ENCODE results near the gene FHDC1. TPM values are rescaled to one million over a fixed set of nuclear protein-coding genes. Genes with fewer than 3 reads are reported as not detected.

FHDC1 gene
- total RNA-seq, 1 experiment from 2014 or later = 0.21 TPM

DNA sequence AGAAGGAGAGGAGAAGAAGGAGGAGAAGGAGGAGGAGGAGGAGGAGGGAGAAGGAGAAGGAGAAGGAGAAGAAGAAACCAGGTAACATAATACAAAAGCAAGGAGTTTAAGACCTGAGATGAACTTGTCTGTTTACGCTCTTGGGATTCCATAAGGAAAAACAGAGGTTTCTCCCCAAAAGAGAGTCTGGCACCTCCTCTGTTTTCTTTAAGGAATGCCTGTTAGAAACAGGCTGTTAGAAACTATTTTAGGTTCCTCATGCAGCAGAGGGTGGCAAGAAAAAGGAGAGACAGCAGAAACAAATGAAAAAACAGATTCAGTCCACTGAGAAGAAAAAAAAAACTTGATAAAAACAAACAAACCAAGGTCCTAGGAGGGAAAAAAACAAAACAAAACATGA, 10.3 kb upstream of the FHDC1 start:
- CTCF ChIA-PET = no interaction called here
- in situ Hi-C loops (cut with HindIII; ENCODE audit: low pct_unique_long_range_greater_than_20kb, low sequenced_read_pairs) = no loop called here

DNA sequence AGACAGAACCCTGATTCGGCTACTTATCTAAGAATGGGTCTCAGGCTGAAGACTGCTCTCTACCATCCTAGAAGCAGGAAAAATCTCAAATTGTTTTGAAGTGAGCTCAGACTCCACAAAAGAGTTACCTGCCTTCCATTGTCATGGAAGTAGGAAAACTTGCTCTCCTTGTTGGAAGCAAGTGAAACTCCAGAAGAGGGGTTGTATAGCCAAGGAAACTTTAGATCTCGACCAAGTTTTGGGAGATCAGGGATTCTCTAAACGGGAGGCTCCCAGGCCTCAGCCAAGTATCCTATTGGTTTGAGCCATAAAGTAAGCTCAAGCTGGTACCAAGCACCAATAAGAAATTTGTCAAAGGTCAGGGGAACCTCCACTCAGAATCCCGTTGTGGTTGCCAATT, 9.2 kb upstream of the FHDC1 start:
- POLR2A ChIA-PET = interaction anchor here (0.7 kb wide), 1 partner anchor 75 kb away, joined by 4 read pairs; no protein-coding TSS in a partner anchor
- BruUV-seq (replicated peaks) = no TSS peak
- no peaks in the 10 kb centered on the region for H3K9me3 ChIP-seq (ENCODE audit: control insufficient read depth, insufficient read depth, low read depth, low read length)
- CTCF ChIA-PET = no interaction called here
- H3K27ac ChIP-seq (ENCODE audit: low read length) = no peak overlapping the region
- H3K4me3 ChIP-seq (ENCODE audit: low read depth in 2 of 2, low read length in 2 of 2) = no peak overlapping the region
- no peaks in the 10 kb centered on the region for H3K27me3 ChIP-seq (ENCODE audit: control insufficient read depth, insufficient read depth, low read length)
- no peaks in the 10 kb centered on the region for H3K4me1 ChIP-seq (ENCODE audit: control insufficient read depth, insufficient read depth, low read length)
- no peaks in the 10 kb centered on the region for H3K36me3 ChIP-seq (ENCODE audit: control insufficient read depth, insufficient read depth, low read length)
- no peak for DNase-seq (ENCODE audit: low read depth, low spot score)
- TF ChIP-seq POLR2AphosphoS5 (IDR thresholded peaks at IDR 0.05; ENCODE audit: low read depth, low read length) (no peak), SIN3A (IDR thresholded peaks at IDR 0.05; ENCODE audit: borderline replicate concordance, insufficient read depth, low read depth, low read length) (no peak), TCF7L2 (IDR thresholded peaks at IDR 0.05; ENCODE audit: low read depth, low read length) (no peak)
- TF ChIP-seq, protein P1, sequence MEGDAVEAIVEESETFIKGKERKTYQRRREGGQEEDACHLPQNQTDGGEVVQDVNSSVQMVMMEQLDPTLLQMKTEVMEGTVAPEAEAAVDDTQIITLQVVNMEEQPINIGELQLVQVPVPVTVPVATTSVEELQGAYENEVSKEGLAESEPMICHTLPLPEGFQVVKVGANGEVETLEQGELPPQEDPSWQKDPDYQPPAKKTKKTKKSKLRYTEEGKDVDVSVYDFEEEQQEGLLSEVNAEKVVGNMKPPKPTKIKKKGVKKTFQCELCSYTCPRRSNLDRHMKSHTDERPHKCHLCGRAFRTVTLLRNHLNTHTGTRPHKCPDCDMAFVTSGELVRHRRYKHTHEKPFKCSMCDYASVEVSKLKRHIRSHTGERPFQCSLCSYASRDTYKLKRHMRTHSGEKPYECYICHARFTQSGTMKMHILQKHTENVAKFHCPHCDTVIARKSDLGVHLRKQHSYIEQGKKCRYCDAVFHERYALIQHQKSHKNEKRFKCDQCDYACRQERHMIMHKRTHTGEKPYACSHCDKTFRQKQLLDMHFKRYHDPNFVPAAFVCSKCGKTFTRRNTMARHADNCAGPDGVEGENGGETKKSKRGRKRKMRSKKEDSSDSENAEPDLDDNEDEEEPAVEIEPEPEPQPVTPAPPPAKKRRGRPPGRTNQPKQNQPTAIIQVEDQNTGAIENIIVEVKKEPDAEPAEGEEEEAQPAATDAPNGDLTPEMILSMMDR (IDR thresholded peaks at IDR 0.05) = no peak
- TF ChIP-seq, protein P2, sequence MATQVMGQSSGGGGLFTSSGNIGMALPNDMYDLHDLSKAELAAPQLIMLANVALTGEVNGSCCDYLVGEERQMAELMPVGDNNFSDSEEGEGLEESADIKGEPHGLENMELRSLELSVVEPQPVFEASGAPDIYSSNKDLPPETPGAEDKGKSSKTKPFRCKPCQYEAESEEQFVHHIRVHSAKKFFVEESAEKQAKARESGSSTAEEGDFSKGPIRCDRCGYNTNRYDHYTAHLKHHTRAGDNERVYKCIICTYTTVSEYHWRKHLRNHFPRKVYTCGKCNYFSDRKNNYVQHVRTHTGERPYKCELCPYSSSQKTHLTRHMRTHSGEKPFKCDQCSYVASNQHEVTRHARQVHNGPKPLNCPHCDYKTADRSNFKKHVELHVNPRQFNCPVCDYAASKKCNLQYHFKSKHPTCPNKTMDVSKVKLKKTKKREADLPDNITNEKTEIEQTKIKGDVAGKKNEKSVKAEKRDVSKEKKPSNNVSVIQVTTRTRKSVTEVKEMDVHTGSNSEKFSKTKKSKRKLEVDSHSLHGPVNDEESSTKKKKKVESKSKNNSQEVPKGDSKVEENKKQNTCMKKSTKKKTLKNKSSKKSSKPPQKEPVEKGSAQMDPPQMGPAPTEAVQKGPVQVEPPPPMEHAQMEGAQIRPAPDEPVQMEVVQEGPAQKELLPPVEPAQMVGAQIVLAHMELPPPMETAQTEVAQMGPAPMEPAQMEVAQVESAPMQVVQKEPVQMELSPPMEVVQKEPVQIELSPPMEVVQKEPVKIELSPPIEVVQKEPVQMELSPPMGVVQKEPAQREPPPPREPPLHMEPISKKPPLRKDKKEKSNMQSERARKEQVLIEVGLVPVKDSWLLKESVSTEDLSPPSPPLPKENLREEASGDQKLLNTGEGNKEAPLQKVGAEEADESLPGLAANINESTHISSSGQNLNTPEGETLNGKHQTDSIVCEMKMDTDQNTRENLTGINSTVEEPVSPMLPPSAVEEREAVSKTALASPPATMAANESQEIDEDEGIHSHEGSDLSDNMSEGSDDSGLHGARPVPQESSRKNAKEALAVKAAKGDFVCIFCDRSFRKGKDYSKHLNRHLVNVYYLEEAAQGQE (IDR thresholded peaks at IDR 0.05; ENCODE audit: insufficient read depth in 1 of 2, low read depth in 2 of 2, low read length in 1 of 2) = no peak
- intact Hi-C loops (cut with micrococcal nuclease; ENCODE audit: unreplicated experiment) = no loop called here
- in situ Hi-C loops (cut with HindIII; ENCODE audit: low pct_unique_long_range_greater_than_20kb, low sequenced_read_pairs) = no loop called here
- ATAC-seq = no peak

More for the DNA sequence above, 10.3 kb upstream of the FHDC1 start:
- BruUV-seq (replicated peaks) = no TSS peak
- POLR2A ChIA-PET = no interaction called here
- Histone ChIP-seq H3K4me3 (ENCODE audit: low read depth in 2 of 2, low read length in 2 of 2) (no peak overlapping the region), H3K9me3 (ENCODE audit: control insufficient read depth, insufficient read depth, low read depth, low read length) (no peaks in the 10 kb centered on the region), H3K27ac (ENCODE audit: low read length) (no peak overlapping the region), H3K27me3 (ENCODE audit: control insufficient read depth, insufficient read depth, low read length) (no peaks in the 10 kb centered on the region), H3K36me3 (ENCODE audit: control insufficient read depth, insufficient read depth, low read length) (no peaks in the 10 kb centered on the region), H3K4me1 (ENCODE audit: control insufficient read depth, insufficient read depth, low read length) (no peaks in the 10 kb centered on the region)
- TF ChIP-seq, protein P1 (IDR thresholded peaks at IDR 0.05) = no peak
- TF ChIP-seq POLR2AphosphoS5 (IDR thresholded peaks at IDR 0.05; ENCODE audit: low read depth, low read length) (no peak), TCF7L2 (IDR thresholded peaks at IDR 0.05; ENCODE audit: low read depth, low read length) (no peak), SIN3A (IDR thresholded peaks at IDR 0.05; ENCODE audit: borderline replicate concordance, insufficient read depth, low read depth, low read length) (no peak)
- TF ChIP-seq, protein P2 (IDR thresholded peaks at IDR 0.05; ENCODE audit: insufficient read depth in 1 of 2, low read depth in 2 of 2, low read length in 1 of 2) = no peak
- DNase-seq (ENCODE audit: low read depth, low spot score) = no peak
- intact Hi-C loops (cut with micrococcal nuclease; ENCODE audit: unreplicated experiment) = no loop called here
- ATAC-seq = no peak
